GM21360 (cell line): ENCODE data around the gene TPX2.

Experiments
- ATAC-seq: cut with Tn5 transposase; IDR thresholded peaks from one replicate; pipeline ENCODE4 v1.9.1; 2021; ENCODE audit warnings: mild to moderate bottlenecking, moderate library complexity; ENCODE audit not compliant: unreplicated experiment

TPX2 gene

GRCh38 chr20:31705598-31706597, 33.2 kb upstream of the TPX2 start:
- peak; percentile 78 for ATAC-seq

GRCh38 chr20:31706607-31707257, 32.4 kb upstream of the TPX2 start:
- ATAC-seq, result no peak

GRCh38 chr20:31707258-31707615, 31.9 kb upstream of the TPX2 start:
- no peak for ATAC-seq

GRCh38 chr20:31707994-31708735, 30.9 kb upstream of the TPX2 start:
- no peak for ATAC-seq

GRCh38 chr20:31708736-31709534, 30.2 kb upstream of the TPX2 start:
- no peak for ATAC-seq

GRCh38 chr20:31709939-31710338, 29.2 kb upstream of the TPX2 start:
- ATAC-seq, result no peak

- no peak for ATAC-seq
Measured at GRCh38 chr20:31710423-31711108, 28.5 kb upstream of the TPX2 start.

- no peak for ATAC-seq
Measured at GRCh38 chr20:31711179-31712111, 27.6 kb upstream of the TPX2 start.

- ATAC-seq, result no peak
Measured at GRCh38 chr20:31712112-31712553, 27.0 kb upstream of the TPX2 start.

GRCh38 chr20:31712564-31713311, 26.4 kb upstream of the TPX2 start:
- ATAC-seq, result no peak

GRCh38 chr20:31713312-31714273, 25.5 kb upstream of the TPX2 start:
- ATAC-seq, result no peak

- no peak for ATAC-seq
Measured at GRCh38 chr20:31715766-31716165, 23.3 kb upstream of the TPX2 start.

- no peak for ATAC-seq
Measured at GRCh38 chr20:31716351-31716750, 22.7 kb upstream of the TPX2 start.

- peak; percentile 4 for ATAC-seq
Measured at GRCh38 chr20:31716818-31717477, 22.1 kb upstream of the TPX2 start.

- ATAC-seq, result peak; percentile 54
Measured at GRCh38 chr20:31717478-31718201, 21.4 kb upstream of the TPX2 start.
